K562 (cell line): ENCODE results near the gene TMOD2. TPM values are rescaled to one million over a fixed set of nuclear protein-coding genes. Genes with fewer than 3 reads are reported as not detected.

ENCODE experiments used
- DPF2 ChIP-seq: fragments of 450-650 bp; IDR thresholded peaks from 2 replicates; pipeline ENCODE4 v1.6.1; 2016
- EGR1 ChIP-seq: fragments of 450-650 bp; conservative IDR thresholded peaks from 2 replicates; pipeline ENCODE4 v1.6.1; 2017; ENCODE audit warnings: mild to moderate bottlenecking
- EHMT2 ChIP-seq: fragments of 450-650 bp; IDR thresholded peaks from 2 replicates; pipeline ENCODE4 v1.6.1; 2018; ENCODE audit warnings: antibody characterized with exemption
- HDAC3 ChIP-seq: fragments of 450-650 bp; IDR thresholded peaks from 2 replicates; pipeline ENCODE4 v1.6.1; 2018; ENCODE audit warnings: borderline replicate concordance, mild to moderate bottlenecking, moderate library complexity; ENCODE audit not compliant: partially characterized antibody
- HDAC6 ChIP-seq: IDR thresholded peaks from 2 replicates; pipeline ENCODE4 v1.6.1; 2012; ENCODE audit warnings: low read depth, mild to moderate bottlenecking, control low read depth, inconsistent platforms, low read length, moderate library complexity
- PKNOX1 ChIP-seq: fragments of 450-650 bp; IDR thresholded peaks from 2 replicates; pipeline ENCODE4 v1.6.1; 2016
- ZBTB33 ChIP-seq: sonication (generic); formaldehyde crosslinking; IDR thresholded peaks from 2 replicates; pipeline ENCODE4 v1.8.1; 2023; ENCODE audit warnings: mild to moderate bottlenecking, missing genetic modification reagents
- polyA plus RNA-seq, 8 experiments: library from polyadenylated mRNA; depleted of rRNA in 4 of 8; stranded (reverse) in 5 of 8; unstranded in 3 of 8; fragments of >200 nt; fragmentation: Nextera tagmentation in 2 of 8; fragmentation: Illumina TruSeq in 1 of 8; extraction: Ambion mirVana in 2 of 8; extraction: Trizol in 1 of 8; gene quantifications; 2 replicates each; pipeline versions ENCODE4 v1.2.1 to v1.2.3, GENCODE V29; 2011 to 2014; ENCODE audit warnings: inconsistent platforms in 1 of 8, missing spikeins in 1 of 8
- total RNA-seq, 7 experiments: library from RNA; depleted of rRNA in 6 of 7; stranded (reverse); fragments of >200 nt in 6 of 7; fragmentation: Illumina TruSeq in 2 of 7; extraction: Trizol in 2 of 7; gene quantifications; 2 replicates each; pipeline versions ENCODE4 v1.2.1 to v1.2.3, GENCODE V29; 2011 to 2021; ENCODE audit warnings: low replicate concordance in 1 of 7

The TMOD2 gene
- total and polyA plus RNA-seq, 9 of the 15 experiments (the other 6 are each of a cell fraction or from before 2014, with no cell fraction given), result 0.49 to 3.8 (median 3.0) TPM

GRCh38 chr15:51828621-51829375 lies 77.4 kb downstream of the TMOD2 start (continued):
- TF ChIP-seq EHMT2 (no peak), HDAC3 (peak; percentile 61), ZBTB33 (CRISPR knock-in tag) (no peak), PKNOX1 (peak; percentile 98), EGR1 (no peak), DPF2 (peak; percentile 81), HDAC6 (no peak)
